ENCODE measurements around the gene ASPRV1.

ASPRV1 gene

GRCh38 chr2:69988086-69988635 is 26.7 kb upstream of the ASPRV1 start:
- DNase-seq, result no peak

GRCh38 chr2:69986691-69987090 is 25.3 kb upstream of the ASPRV1 start:
- no peak for DNase-seq

- DNase-seq, result peak; percentile 22 to 81
Measured at GRCh38 chr2:69985688-69986087, 24.3 kb upstream of the ASPRV1 start.

- no peak for DNase-seq
Measured at GRCh38 chr2:69985216-69985615, 23.8 kb upstream of the ASPRV1 start.

- no peak for DNase-seq
Measured at GRCh38 chr2:69983392-69983966, 22.0 kb upstream of the ASPRV1 start.

- DNase-seq, result no peak
Measured at GRCh38 chr2:69979902-69980807, 18.7 kb upstream of the ASPRV1 start.

GRCh38 chr2:69977906-69978482 is 16.6 kb upstream of the ASPRV1 start:
- no peak for DNase-seq

- DNase-seq, result peak in 1 of 2 donors; percentile 18
Measured at GRCh38 chr2:69977186-69977585, 15.8 kb upstream of the ASPRV1 start.

- DNase-seq, result peak in 1 of 2 donors; percentile 34
Measured at GRCh38 chr2:69975853-69976462, 14.5 kb upstream of the ASPRV1 start.

GRCh38 chr2:69975136-69975852 is 13.9 kb upstream of the ASPRV1 start:
- DNase-seq, result no peak

- DNase-seq, result no peak
Measured at GRCh38 chr2:69973335-69973735, 11.9 kb upstream of the ASPRV1 start.

- DNase-seq, result no peak
Measured at GRCh38 chr2:69972822-69973221, 11.4 kb upstream of the ASPRV1 start.

- DNase-seq, result no peak
Measured at GRCh38 chr2:69969991-69970390, 8.6 kb upstream of the ASPRV1 start.

GRCh38 chr2:69969126-69969983 is 7.9 kb upstream of the ASPRV1 start:
- no peak for DNase-seq

- DNase-seq, result no peak
Measured at GRCh38 chr2:69968609-69969008, 7.2 kb upstream of the ASPRV1 start.

- no peak for DNase-seq
Measured at GRCh38 chr2:69966496-69966895, 5.1 kb upstream of the ASPRV1 start.

GRCh38 chr2:69965756-69966445 is 4.5 kb upstream of the ASPRV1 start:
- no peak for DNase-seq

- DNase-seq, result no peak
Measured at GRCh38 chr2:69964353-69964841, 3.0 kb upstream of the ASPRV1 start.

- DNase-seq, result peak in 1 of 2 donors; percentile 9
Measured at GRCh38 chr2:69962986-69963730, 1.7 kb upstream of the ASPRV1 start.

GRCh38 chr2:69960821-69961220 is 610 bp downstream of the ASPRV1 start:
- DNase-seq, result peak in 1 of 2 donors; percentile 7

Measured in CD4-positive, alpha-beta T cell treated with Interleukin-4 for 1 hour (primary cell).